HepG2 (cell line): ENCODE data around the gene MAFF. TPM values are rescaled to one million over a fixed set of nuclear protein-coding genes. Genes with fewer than 3 reads are reported as not detected.
A peak's percentile ranks its signal among the peaks of the same experiment; 100 is the strongest.

Experiments used
- BORCS8-MEF2B ChIP-seq: sonication (generic); formaldehyde crosslinking; IDR thresholded peaks from 2 replicates; pipeline ENCODE4 v1.8.0; 2022; ENCODE audit warnings: mild to moderate bottlenecking, missing genetic modification reagents
- CHCHD3 ChIP-seq: sonication (generic); formaldehyde crosslinking; IDR thresholded peaks from 2 replicates; pipeline ENCODE4 v1.8.0; 2022; ENCODE audit warnings: mild to moderate bottlenecking, missing genetic modification reagents, moderate library complexity
- CHD2 ChIP-seq: IDR thresholded peaks from 2 replicates; pipeline ENCODE4 v1.6.1; 2011; ENCODE audit warnings: low read depth, low read length, improper control_type of control experiment
- KAT2B ChIP-seq: fragments of 150-350 bp; IDR thresholded peaks from 2 replicates; pipeline ENCODE4 v1.6.1; 2014; ENCODE audit warnings: low read depth, low read length, borderline replicate concordance
- KDM6A ChIP-seq: IDR thresholded peaks from 2 replicates; pipeline ENCODE4 v1.6.1; 2016; ENCODE audit warnings: low read depth
- MED1 ChIP-seq: sonication (generic); formaldehyde crosslinking; IDR thresholded peaks from 2 replicates; pipeline ENCODE4 v1.4.0; 2020; ENCODE audit warnings: missing genetic modification reagents
- MIER3 ChIP-seq: IDR thresholded peaks from 2 replicates; pipeline ENCODE4 v1.6.1; 2016; ENCODE audit warnings: missing compliant biosample characterization, borderline replicate concordance
- MYC ChIP-seq: sonication (generic); formaldehyde crosslinking; IDR thresholded peaks from 2 replicates; pipeline ENCODE4 v1.9.0; 2021; ENCODE audit warnings: missing genetic modification reagents, borderline replicate concordance
- NAIF1 ChIP-seq: sonication (generic); formaldehyde crosslinking; IDR thresholded peaks from 2 replicates; pipeline ENCODE4 v1.5.0; 2020; ENCODE audit warnings: mild to moderate bottlenecking, missing genetic modification reagents, borderline replicate concordance
- PCBP1 ChIP-seq: fragments of 200-400 bp; formaldehyde crosslinking; IDR thresholded peaks from 2 replicates; pipeline ENCODE4 v1.6.1; 2017; ENCODE audit warnings: mild to moderate bottlenecking, low read depth, low read length, borderline replicate concordance
- RORA ChIP-seq: sonication (generic); formaldehyde crosslinking; IDR thresholded peaks from 2 replicates; pipeline ENCODE4 v1.5.0; 2020; ENCODE audit warnings: mild to moderate bottlenecking, missing genetic modification reagents, moderate library complexity
- TBX3 ChIP-seq: fragments of 450-650 bp; IDR thresholded peaks from 2 replicates; pipeline ENCODE4 v1.6.1; 2017; ENCODE audit warnings: antibody characterized with exemption, mild to moderate bottlenecking, inconsistent platforms, borderline replicate concordance
- ZFP36L2 ChIP-seq: sonication (generic); formaldehyde crosslinking; IDR thresholded peaks from 2 replicates; pipeline ENCODE4 v1.4.0; 2020; ENCODE audit warnings: missing genetic modification reagents
- ZFP37 ChIP-seq: sonication (generic); formaldehyde crosslinking; IDR thresholded peaks from 2 replicates; pipeline ENCODE4 v1.4.0; 2020; ENCODE audit warnings: missing genetic modification reagents, borderline replicate concordance
- ZFX ChIP-seq: sonication (generic); formaldehyde crosslinking; IDR thresholded peaks from 2 replicates; pipeline ENCODE4 v1.4.0; 2020; ENCODE audit warnings: mild to moderate bottlenecking, low read depth, missing genetic modification reagents, moderate library complexity
- ZFYVE20 ChIP-seq: sonication (generic); formaldehyde crosslinking; IDR thresholded peaks from 2 replicates; pipeline ENCODE4 v1.8.0; 2023; ENCODE audit warnings: low read depth, mild to moderate bottlenecking, moderate library complexity, missing genetic modification reagents, borderline replicate concordance
- ZMAT3 ChIP-seq: sonication (generic); formaldehyde crosslinking; conservative IDR thresholded peaks from 2 replicates; pipeline ENCODE4 v1.7.0; 2021; ENCODE audit warnings: missing genetic modification reagents
- ZNF124 ChIP-seq: sonication (generic); formaldehyde crosslinking; IDR thresholded peaks from 2 replicates; pipeline ENCODE4 v1.4.0; 2020; ENCODE audit warnings: missing genetic modification reagents
- ZNF136 ChIP-seq: sonication (generic); formaldehyde crosslinking; IDR thresholded peaks from 2 replicates; pipeline ENCODE4 v1.8.1; 2022; ENCODE audit warnings: low read depth, mild to moderate bottlenecking, moderate library complexity, missing genetic modification reagents
- ZNF3 ChIP-seq: IDR thresholded peaks from 2 replicates; pipeline ENCODE4 v1.7.0; 2017; ENCODE audit warnings: inconsistent platforms
- ZNF546 ChIP-seq: sonication (generic); formaldehyde crosslinking; conservative IDR thresholded peaks from 2 replicates; pipeline ENCODE4 v1.8.1; 2023; ENCODE audit warnings: mild to moderate bottlenecking, missing genetic modification reagents
- ZNF850 ChIP-seq: sonication (generic); formaldehyde crosslinking; conservative IDR thresholded peaks from 2 replicates; pipeline ENCODE4 v1.9.0; 2021; ENCODE audit warnings: mild to moderate bottlenecking, missing genetic modification reagents
- polyA plus RNA-seq, 8 experiments: library from polyadenylated mRNA; depleted of rRNA in 3 of 8; stranded (reverse) in 7 of 8; unstranded in 1 of 8; fragments of >200 nt; fragmentation: Illumina TruSeq in 4 of 8; extraction: Trizol in 4 of 8; gene quantifications; 2 replicates each; pipeline versions ENCODE4 v1.2.1 to v1.2.3, GENCODE V29; 2011 to 2016; ENCODE audit warnings: low read depth in 4 of 8, missing spikeins in 1 of 8, mixed read lengths in 1 of 8; ENCODE audit not compliant: insufficient read depth in 1 of 8
- total RNA-seq, 5 experiments: library from RNA; depleted of rRNA; stranded (reverse); fragments of >200 nt; fragmentation: Illumina TruSeq; extraction: Trizol; gene quantifications; 2 replicates each; pipeline ENCODE4 v1.2.3, GENCODE V29; 2016; ENCODE audit warnings: low read depth in 1 of 5
- TF ChIP-seq, protein P1 (sequence below): IDR thresholded peaks from 2 replicates; pipeline ENCODE4 v1.6.1; 2016
- TF ChIP-seq, protein P2 (sequence below): sonication (generic); formaldehyde crosslinking; IDR thresholded peaks from 2 replicates; pipeline ENCODE4 v1.5.0; 2020; ENCODE audit warnings: mild to moderate bottlenecking, missing genetic modification reagents, borderline replicate concordance

MAFF gene
- total and polyA plus RNA-seq, 2 of the 13 experiments (the other 11 are each of a cell fraction or from before 2014, with no cell fraction given) = 5.4 to 14.3 TPM

GRCh38 chr22:38191731-38192474 is 9.9 kb upstream of the MAFF start (continued):
- peak; percentile 28; the same call in 1 of the 2 replicates for TF ChIP-seq MED1
- TF ChIP-seq KDM6A (CRISPR knock-in tag) = no peak
- no peak for TF ChIP-seq MIER3 (CRISPR knock-in tag)
- no peak for TF ChIP-seq PCBP1
- TF ChIP-seq RORA (CRISPR knock-in tag) = no peak
- no peak for TF ChIP-seq CHD2
- TF ChIP-seq, protein P1, sequence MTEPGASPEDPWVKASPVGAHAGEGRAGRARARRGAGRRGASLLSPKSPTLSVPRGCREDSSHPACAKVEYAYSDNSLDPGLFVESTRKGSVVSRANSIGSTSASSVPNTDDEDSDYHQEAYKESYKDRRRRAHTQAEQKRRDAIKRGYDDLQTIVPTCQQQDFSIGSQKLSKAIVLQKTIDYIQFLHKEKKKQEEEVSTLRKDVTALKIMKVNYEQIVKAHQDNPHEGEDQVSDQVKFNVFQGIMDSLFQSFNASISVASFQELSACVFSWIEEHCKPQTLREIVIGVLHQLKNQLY = no peak
- no peak for TF ChIP-seq ZFP37 (CRISPR knock-in tag)
- no peak for TF ChIP-seq ZNF3 (CRISPR knock-in tag)
- no peak for TF ChIP-seq ZNF124 (CRISPR knock-in tag)
- TF ChIP-seq CHCHD3 (CRISPR knock-in tag) = no peak
- no peak for TF ChIP-seq ZFYVE20 (CRISPR knock-in tag)
- no peak for TF ChIP-seq TBX3
- TF ChIP-seq, protein P2, sequence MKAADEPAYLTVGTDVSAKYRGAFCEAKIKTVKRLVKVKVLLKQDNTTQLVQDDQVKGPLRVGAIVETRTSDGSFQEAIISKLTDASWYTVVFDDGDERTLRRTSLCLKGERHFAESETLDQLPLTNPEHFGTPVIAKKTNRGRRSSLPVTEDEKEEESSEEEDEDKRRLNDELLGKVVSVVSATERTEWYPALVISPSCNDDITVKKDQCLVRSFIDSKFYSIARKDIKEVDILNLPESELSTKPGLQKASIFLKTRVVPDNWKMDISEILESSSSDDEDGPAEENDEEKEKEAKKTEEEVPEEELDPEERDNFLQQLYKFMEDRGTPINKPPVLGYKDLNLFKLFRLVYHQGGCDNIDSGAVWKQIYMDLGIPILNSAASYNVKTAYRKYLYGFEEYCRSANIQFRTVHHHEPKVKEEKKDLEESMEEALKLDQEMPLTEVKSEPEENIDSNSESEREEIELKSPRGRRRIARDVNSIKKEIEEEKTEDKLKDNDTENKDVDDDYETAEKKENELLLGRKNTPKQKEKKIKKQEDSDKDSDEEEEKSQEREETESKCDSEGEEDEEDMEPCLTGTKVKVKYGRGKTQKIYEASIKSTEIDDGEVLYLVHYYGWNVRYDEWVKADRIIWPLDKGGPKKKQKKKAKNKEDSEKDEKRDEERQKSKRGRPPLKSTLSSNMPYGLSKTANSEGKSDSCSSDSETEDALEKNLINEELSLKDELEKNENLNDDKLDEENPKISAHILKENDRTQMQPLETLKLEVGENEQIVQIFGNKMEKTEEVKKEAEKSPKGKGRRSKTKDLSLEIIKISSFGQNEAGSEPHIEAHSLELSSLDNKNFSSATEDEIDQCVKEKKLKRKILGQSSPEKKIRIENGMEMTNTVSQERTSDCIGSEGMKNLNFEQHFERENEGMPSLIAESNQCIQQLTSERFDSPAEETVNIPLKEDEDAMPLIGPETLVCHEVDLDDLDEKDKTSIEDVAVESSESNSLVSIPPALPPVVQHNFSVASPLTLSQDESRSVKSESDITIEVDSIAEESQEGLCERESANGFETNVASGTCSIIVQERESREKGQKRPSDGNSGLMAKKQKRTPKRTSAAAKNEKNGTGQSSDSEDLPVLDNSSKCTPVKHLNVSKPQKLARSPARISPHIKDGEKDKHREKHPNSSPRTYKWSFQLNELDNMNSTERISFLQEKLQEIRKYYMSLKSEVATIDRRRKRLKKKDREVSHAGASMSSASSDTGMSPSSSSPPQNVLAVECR = no peak; the same call in 1 of the 2 replicates
- TF ChIP-seq KAT2B = no peak
- TF ChIP-seq ZFX = 0 out of 2 replicates have a peak, but pooled peaks have one; percentile 23
- TF ChIP-seq ZFP36L2 (CRISPR knock-in tag) = no peak
- no peak for TF ChIP-seq ZMAT3 (CRISPR knock-in tag)
- no peak for TF ChIP-seq NAIF1 (CRISPR knock-in tag)
- no peak for TF ChIP-seq ZNF850 (CRISPR knock-in tag)
- TF ChIP-seq ZNF136 (CRISPR knock-in tag) = no peak
- peak; percentile 65; the same call in 1 of the 2 replicates for TF ChIP-seq MYC
- no peak for TF ChIP-seq ZNF546 (CRISPR knock-in tag)
- 0 out of 2 replicates have a peak, but pooled peaks have one; percentile 22 for TF ChIP-seq BORCS8-MEF2B (CRISPR knock-in tag)
